GM21528 (cell line): Measurements from ENCODE around the gene DUS4L.

Experiments used
- ATAC-seq: cut with Tn5 transposase; IDR thresholded peaks from one replicate; pipeline ENCODE4 v1.9.1; 2021; ENCODE audit warnings: mild to moderate bottlenecking, moderate library complexity; ENCODE audit not compliant: unreplicated experiment, low FRiP score

Gene DUS4L

GRCh38 chr7:107579885-107580715, 16.3 kb downstream of the DUS4L start, which contains the start of gene BCAP29:
Gene BCAP29 (plus strand): TSS chr7:107580246. CDS start chr7:107580773, 527 bp downstream.
- peak; percentile 95 for ATAC-seq

GRCh38 chr7:107580716-107581383, 17.1 kb downstream of the DUS4L start:
- ATAC-seq: no peak

GRCh38 chr7:107581387-107582013, 17.7 kb downstream of the DUS4L start:
- no peak for ATAC-seq

- ATAC-seq: no peak
Observed at GRCh38 chr7:107582875-107583274, 19.1 kb downstream of the DUS4L start.

DNA sequence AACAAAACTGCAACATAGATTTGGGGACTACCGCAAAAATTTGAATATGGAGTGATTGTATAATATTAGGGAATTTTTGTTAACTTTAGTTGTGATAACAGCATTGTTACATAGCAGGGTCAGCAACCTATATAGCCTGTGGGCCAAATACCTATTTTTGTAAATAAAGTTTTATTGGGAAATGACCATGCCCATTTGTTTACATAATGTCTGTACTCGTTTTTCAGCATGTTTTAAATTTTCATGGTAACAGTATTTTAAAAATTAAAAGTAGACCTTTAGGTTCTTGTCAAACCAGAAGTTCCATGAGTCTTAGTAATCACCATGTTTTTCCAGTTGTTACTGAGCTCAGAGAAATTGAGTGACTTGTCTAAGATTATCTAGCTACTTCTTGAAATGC, 20.9 kb downstream of the DUS4L start:
- ATAC-seq: no peak

DNA sequence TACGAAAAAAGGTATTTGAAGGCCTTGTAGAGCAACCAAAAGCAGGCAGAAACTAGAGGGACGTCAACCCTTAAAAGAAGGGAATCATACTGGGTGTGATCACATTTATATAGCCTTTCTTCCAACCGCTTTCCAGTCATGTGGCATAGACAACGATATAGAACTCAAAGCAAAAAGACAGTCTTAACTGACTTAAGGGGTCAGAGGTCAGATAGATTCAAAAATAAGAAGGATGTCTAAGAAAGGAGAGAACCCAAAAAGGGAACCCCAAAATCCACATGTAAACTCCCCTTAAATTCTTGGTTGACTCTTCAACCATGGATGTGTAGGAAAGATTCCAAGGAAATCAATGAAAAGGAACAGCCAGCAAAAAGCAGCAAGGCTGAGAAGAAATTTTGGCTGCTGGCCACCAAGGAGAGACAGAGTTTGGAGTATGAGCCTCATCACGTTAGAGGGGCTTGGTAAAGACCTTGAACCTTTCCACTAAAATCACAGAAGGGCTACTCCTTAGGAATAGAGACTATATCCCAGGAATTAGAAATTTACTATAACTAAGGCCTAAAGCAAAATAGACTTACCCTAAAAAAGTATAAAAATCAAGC, 24.9 kb downstream of the DUS4L start:
- ATAC-seq: no peak

GRCh38 chr7:107591421-107591820, 27.6 kb downstream of the DUS4L start:
- no peak for ATAC-seq

DNA sequence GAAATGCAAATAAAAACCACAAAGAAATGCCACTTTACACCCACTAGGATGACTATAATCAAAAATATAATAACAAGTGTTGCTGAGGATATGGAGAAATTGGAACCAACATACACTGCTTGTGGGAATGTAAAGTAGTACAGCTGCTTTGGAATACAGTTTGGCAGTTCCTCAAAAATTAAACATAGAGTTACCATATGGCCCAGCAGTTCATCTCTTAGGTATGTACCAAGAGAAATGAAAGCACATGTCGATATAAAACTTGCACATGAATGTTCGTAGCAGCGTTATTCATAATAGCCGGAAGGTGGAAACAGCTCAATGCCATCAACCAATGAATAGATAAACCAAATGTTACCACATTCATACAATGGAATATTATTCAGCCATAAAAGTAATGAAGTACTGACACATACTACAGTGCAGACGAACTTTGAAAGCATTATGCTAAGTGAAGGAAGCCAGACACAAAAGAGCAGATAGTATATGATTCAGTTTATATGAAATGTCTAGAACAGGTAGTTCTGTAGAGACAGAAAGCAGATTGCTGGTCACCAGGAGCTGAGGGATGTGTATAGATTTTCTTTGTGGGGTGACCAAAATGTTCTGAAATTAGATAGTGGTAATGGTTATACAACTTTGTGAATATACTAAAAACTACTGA, 28.7 kb downstream of the DUS4L start:
- ATAC-seq: no peak

GRCh38 chr7:107593025-107593410, 29.2 kb downstream of the DUS4L start:
- ATAC-seq: no peak

- ATAC-seq: no peak
Observed at GRCh38 chr7:107594961-107595737, 31.4 kb downstream of the DUS4L start.

- no peak for ATAC-seq
Observed at GRCh38 chr7:107596881-107597581, 33.3 kb downstream of the DUS4L start.

DNA sequence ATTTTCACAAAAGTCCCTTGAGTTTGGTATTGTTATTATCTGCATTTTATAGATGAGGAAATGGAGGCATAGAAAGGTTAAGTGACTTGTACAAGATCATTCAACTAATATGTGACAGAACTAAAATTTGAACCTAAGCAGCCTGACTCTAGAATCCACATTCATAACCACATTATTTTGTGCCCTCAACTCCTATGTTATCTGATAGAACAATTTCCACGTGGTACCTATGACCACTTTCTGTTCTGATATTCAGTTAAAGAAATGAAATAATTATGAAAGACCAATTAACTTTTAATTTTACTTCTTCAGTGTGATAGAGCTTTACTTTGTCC, 33.8 kb downstream of the DUS4L start:
- no peak for ATAC-seq

GRCh38 chr7:107597953-107598352, 34.2 kb downstream of the DUS4L start:
- no peak for ATAC-seq

DNA sequence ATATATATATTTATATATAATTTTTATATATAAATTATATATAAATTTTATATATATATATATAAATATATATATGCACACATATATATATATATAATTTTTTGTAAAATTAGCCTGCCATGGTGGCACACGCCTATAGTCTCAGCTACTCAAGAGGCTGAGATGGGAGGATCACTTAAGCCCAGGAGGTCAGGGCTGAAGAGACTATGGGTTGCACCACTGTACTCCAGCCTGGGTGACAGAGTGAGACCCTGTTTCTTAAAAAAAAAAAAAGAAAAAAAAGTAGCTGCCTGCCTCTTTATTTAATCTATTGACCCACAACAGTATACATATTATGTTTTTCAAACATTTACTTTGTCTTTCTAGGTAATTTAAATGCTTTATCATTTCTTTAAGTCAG, 35.5 kb downstream of the DUS4L start:
- ATAC-seq: no peak

DNA sequence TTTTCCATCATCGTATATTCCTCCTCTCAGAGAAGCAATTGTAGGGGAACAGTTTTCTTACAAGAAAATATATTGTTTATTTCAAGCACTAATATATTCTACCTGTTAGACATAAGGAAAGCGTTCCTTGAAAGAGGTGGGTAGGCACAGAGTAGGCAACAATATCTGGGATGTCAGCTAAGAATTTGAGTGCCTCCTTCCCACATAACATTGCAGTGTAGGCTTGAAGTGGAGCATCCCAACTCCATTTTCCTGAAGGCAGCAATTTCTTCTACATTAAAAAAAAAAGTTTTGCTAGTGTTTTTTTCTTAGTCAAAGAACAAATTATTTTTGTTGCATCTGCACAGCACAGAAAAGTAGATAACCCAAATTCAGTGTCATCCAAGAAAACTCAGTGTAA, 37.0 kb downstream of the DUS4L start:
- ATAC-seq: no peak

DNA sequence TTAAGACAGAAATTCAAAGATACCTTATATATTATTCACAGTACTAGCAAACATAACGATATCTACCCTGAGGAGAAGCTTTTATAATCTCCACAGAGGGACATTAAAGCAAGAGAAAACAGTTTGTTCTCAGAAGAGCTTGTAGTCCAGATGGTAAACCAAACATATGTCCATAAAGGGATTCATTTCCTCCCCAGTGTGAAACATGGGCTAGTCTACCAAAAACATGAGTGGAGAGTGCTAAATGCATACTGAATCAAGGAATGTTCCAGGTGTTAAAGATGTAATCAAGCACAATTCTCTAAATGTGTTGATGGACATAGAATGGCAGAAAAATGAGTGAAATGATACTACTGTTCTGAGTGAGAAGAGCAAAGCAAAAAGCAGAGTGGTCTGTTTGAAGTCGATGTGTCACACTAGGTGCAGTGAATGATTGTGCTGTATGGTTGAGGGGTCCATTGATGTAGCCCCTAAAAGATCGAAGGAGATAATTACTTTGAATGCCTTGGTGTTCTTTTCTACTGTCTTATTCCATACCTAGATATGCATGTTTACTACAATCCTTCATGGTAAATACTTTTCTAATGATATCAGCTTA, 41.5 kb downstream of the DUS4L start:
- ATAC-seq: no peak

DNA sequence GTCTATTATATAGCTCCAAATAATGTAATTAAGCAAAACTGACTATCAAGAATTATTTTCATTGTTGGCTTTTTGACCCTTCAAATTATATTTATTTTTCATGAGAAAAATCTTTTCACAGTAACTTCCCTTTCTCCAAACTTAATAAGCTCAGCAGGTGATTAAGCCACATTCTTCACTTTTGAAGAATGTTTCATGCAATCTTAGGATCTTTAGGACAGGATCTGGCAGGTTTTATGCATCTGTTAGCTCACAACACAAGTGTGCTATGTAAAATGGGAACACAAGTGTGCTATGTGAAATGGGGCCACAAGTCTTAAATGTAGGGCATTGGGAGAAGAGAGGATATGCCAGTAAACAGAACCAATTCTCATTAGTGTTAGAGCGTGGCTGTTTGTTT, 42.5 kb downstream of the DUS4L start:
- no peak for ATAC-seq

- ATAC-seq: no peak
Observed at GRCh38 chr7:107609811-107610261, 46.1 kb downstream of the DUS4L start.

GRCh38 chr7:107610323-107610722, 46.6 kb downstream of the DUS4L start:
- no peak for ATAC-seq
